Thyroid gland (tissue), 4 donors: ENCODE measurements around the gene UBN1. TPM values are rescaled to one million over a fixed set of nuclear protein-coding genes. Genes with fewer than 3 reads are reported as not detected.

Experiments
- DNase-seq, 2 donors: peaks; one replicate each; pipeline ENCODE4 v3.0.0-alpha.2; 2019
- H3K27ac ChIP-seq, 3 donors: fragments of 200-600 bp; sonication (generic); 1 replicate in 2 of 3; 2 replicates in 1 of 3; pipeline ENCODE4 v1.5.1; 2016 to 2019; ENCODE audit warnings: mild to moderate bottlenecking in 1 of 3, moderate library complexity in 1 of 3
- H3K27me3 ChIP-seq: fragments of 200-600 bp; sonication (generic); one replicate; pipeline ENCODE4 v1.5.1; 2019
- H3K36me3 ChIP-seq, 2 donors: fragments of 200-600 bp; sonication (generic); one replicate each; pipeline ENCODE4 v1.5.1; 2016 to 2019
- H3K4me1 ChIP-seq, 2 donors: fragments of 200-600 bp; sonication (generic); one replicate each; pipeline ENCODE4 v1.5.1; 2017 to 2019
- H3K4me3 ChIP-seq, 3 donors: fragments of 200-600 bp; sonication (generic); replicated peaks in 1 of 3; 1 replicate in 2 of 3; 2 replicates in 1 of 3; pipeline ENCODE4 v1.5.1; 2016; ENCODE audit warnings: mild to moderate bottlenecking in 1 of 3
- H3K9me3 ChIP-seq: fragments of 200-600 bp; sonication (generic); one replicate; pipeline ENCODE4 v1.5.1; 2017
- CTCF ChIP-seq, 6 experiments: fragments of 200-600 bp in 3 of 6; fragments of 450-650 bp in 3 of 6; sonication (generic) in 3 of 6; IDR thresholded peaks; one replicate each; pipeline ENCODE4 v1.5.1; 2016 to 2019; ENCODE audit warnings: antibody characterized with exemption in 6 of 6, mild to moderate bottlenecking in 2 of 6, inconsistent platforms in 1 of 6, moderate library complexity in 1 of 6
- POLR2A ChIP-seq, 2 donors: fragments of 450-650 bp; IDR thresholded peaks; one replicate each; pipeline ENCODE4 v1.6.1; 2017; ENCODE audit warnings: antibody characterized with exemption in 2 of 2, mild to moderate bottlenecking in 2 of 2, moderate library complexity in 1 of 2
- WGBS, 2 donors: methylation state at CpG; one replicate each; pipeline ENCODE4 v1.1.5; 2017; 5-methylcytosine and 5-hydroxymethylcytosine counted together
- intact Hi-C: fragments of 100-400 bp; cut with DNase I; formaldehyde crosslinking; loops from one replicate; pipeline ENCODE4 v1.15.1; 2023
- total RNA-seq, 4 donors: library from RNA; depleted of rRNA; stranded (reverse); fragments of >200 nt; gene quantifications; one replicate each; pipeline ENCODE4 v1.2.3, GENCODE V29; 2016

UBN1 gene
- total RNA-seq, 4 donors from 2014 or later: 27.9 to 40.7 (median 30.5) TPM

DNA sequence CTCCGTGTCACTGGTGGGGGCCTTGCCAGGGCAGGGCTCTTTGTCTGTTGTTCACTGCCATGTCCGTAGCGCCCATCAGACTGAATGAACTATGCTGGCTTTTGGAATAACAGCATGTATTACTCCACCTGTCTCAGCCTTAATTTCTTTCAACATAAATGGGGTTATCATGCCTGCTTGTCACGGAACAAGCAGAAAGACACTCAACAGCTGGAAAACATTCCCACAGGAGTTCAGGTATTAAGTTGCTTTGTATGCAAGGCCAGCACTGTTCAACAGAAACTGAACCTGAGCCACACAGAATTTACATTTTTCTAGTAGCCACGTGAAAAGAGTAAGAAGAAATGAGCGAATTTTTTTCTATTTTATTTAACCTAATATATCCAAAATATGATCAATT, 76.6 kb downstream of the UBN1 start:
- WGBS, 2 donors: 85 to 90% methylated on average over 6 of the region's 6 CpGs
- no peak overlapping the region for H3K4me3 ChIP-seq

GRCh38 chr16:4924593-4925292, 77.5 kb downstream of the UBN1 start:
- intact Hi-C loops: no loop called here
- H3K27ac ChIP-seq: peak overlapping the region; percentile 72 to 90 (median 83)
- peak; percentile 96 to 97 for DNase-seq
- no peaks in the 10 kb centered on the region for H3K9me3 ChIP-seq
- peaks cover 37 to 47% of the 10 kb centered on the region in 2 donors for H3K4me1 ChIP-seq
- no peaks in the 10 kb centered on the region for H3K27me3 ChIP-seq
- TF ChIP-seq POLR2A (IDR thresholded peaks at IDR 0.05) (peak in 1 of 2 donors; percentile 35), CTCF (IDR thresholded peaks at IDR 0.05) (no peak)
- H3K36me3 ChIP-seq: no peaks in the 10 kb centered on the region
- WGBS, 2 donors: 24 to 30% methylated on average over 8 to 12 of the region's 12 CpGs
- H3K4me3 ChIP-seq: no peak overlapping the region

More for the DNA sequence above, 76.6 kb downstream of the UBN1 start:
- DNase-seq: no peak
- Histone ChIP-seq H3K36me3 (no peaks in the 10 kb centered on the region), H3K27ac (peak overlapping the region in 2 of 3 donors; percentile 40 to 90), H3K27me3 (no peaks in the 10 kb centered on the region), H3K9me3 (no peaks in the 10 kb centered on the region), H3K4me1 (peaks cover 37 to 47% of the 10 kb centered on the region in 2 donors)
- TF ChIP-seq CTCF (IDR thresholded peaks at IDR 0.05) (no peak), POLR2A (IDR thresholded peaks at IDR 0.05) (no peak)
- intact Hi-C loops: no loop called here

- no peaks in the 10 kb centered on the region for H3K27me3 ChIP-seq
- no peak for DNase-seq
- H3K27ac ChIP-seq: peak overlapping the region; percentile 83 to 90 (median 89)
- TF ChIP-seq CTCF (IDR thresholded peaks at IDR 0.05) (peak in 1 of 6 experiments; percentile 9), POLR2A (IDR thresholded peaks at IDR 0.05) (no peak)
- H3K36me3 ChIP-seq: no peaks in the 10 kb centered on the region
- WGBS, 2 donors: 53 to 55% methylated on average over 5 of the region's 5 CpGs
- intact Hi-C loops: no loop called here
- peaks cover 37 to 46% of the 10 kb centered on the region in 2 donors for H3K4me1 ChIP-seq
- no peaks in the 10 kb centered on the region for H3K9me3 ChIP-seq
- H3K4me3 ChIP-seq: no peak overlapping the region
These were observed 78.0 kb downstream of the UBN1 start for GRCh38 chr16:4925293-4925607.

DNA sequence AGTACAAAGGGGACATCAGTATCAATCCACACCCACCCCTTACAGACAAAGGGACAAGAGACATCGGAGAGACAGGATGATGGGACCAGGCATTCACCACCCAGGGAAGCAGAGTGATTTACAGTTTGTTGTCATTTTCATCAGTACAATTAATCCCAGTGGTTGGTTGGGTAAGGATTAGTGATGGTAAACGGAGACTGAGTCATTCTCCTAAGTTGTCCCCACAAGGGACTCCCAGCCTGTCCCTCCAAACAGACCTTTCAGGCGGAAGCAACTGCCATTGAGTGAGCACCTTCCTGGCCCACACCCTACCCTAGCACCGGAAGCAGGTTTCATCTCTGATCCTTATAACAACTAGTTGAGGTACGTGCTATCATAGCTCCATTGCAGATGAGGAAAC, 78.5 kb downstream of the UBN1 start:
- no peaks in the 10 kb centered on the region for H3K27me3 ChIP-seq
- no peak overlapping the region for H3K4me3 ChIP-seq
- intact Hi-C loops: no loop called here
- H3K36me3 ChIP-seq: no peaks in the 10 kb centered on the region
- peaks cover 37 to 46% of the 10 kb centered on the region in 2 donors for H3K4me1 ChIP-seq
- TF ChIP-seq CTCF (IDR thresholded peaks at IDR 0.05): no peak
- TF ChIP-seq POLR2A (IDR thresholded peaks at IDR 0.05): no peak
- DNase-seq: no peak
- H3K9me3 ChIP-seq: no peaks in the 10 kb centered on the region
- 71 to 91% methylated on average over 5 of the region's 5 CpGs for WGBS, 2 donors
- H3K27ac ChIP-seq: peak overlapping the region; percentile 83 to 90 (median 89)

DNA sequence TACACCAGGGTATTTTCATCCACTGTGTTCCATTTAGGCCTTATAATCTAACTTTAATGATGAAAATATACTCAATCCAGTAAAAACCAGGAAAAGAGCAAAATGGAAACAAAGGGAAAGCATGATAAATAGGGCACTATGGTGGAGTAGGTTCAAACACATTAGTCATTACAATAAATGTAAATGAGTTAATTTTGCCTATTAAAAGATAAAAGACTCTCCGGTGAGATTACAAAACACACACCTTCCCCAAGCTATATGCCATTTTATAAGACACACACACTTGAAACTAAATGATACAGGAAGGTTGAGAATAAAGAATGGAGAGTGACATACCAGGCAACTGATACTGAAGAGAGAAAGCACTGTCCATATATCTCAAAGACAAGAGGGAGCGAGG, 79.6 kb downstream of the UBN1 start:
- no peak overlapping the region for H3K4me3 ChIP-seq
- intact Hi-C loops: no loop called here
- no peaks in the 10 kb centered on the region for H3K27me3 ChIP-seq
- H3K36me3 ChIP-seq: no peaks in the 10 kb centered on the region
- no peak for DNase-seq
- 97 to 99% methylated on average over 2 of the region's 2 CpGs for WGBS, 2 donors
- no peak for TF ChIP-seq CTCF (IDR thresholded peaks at IDR 0.05)
- H3K27ac ChIP-seq: peak overlapping the region in 1 of 3 donors; percentile 36
- no peaks in the 10 kb centered on the region for H3K9me3 ChIP-seq
- H3K4me1 ChIP-seq: peaks cover 37 to 46% of the 10 kb centered on the region in 2 donors
